HCT116 (cell line): ENCODE results near the gene PPHLN1. TPM values are rescaled to one million over a fixed set of nuclear protein-coding genes. Genes with fewer than 3 reads are reported as not detected.

Experiments
- ATAC-seq: fragments of 200-7000 bp; cut with Tn5 transposase; 2 replicates; pipeline ENCODE4 v1.9.1; 2020; ENCODE audit warnings: mild to moderate bottlenecking, moderate library complexity
- BruUV-seq: library from RNA; stranded (reverse); fragments of 400-500 nt; replicated peaks from 2 replicates; lab custom pipeline; 2021; lab: Mats Ljungman, UMichigan
- CTCF ChIA-PET: fragments of 300-600 bp; sonication (Branson Sonifier 250); formaldehyde crosslinking; loops from one replicate; lab custom pipeline; 2021; ENCODE audit warnings: antibody characterized with exemption; lab: Charles Lee
- POLR2A ChIA-PET: fragments of 300-600, 350-600 bp; sonication (Branson Sonifier 250); formaldehyde crosslinking; loops from one replicate; lab custom pipeline; 2021; ENCODE audit warnings: antibody characterized with exemption; lab: Charles Lee
- RAD21 ChIA-PET, 2 experiments: fragments of 300-600 bp; sonication (Branson Sonifier 250); formaldehyde crosslinking; loops; one replicate each; lab custom pipeline; 2023; ENCODE audit warnings: low total read pairs in 2 of 2; ENCODE audit not compliant: uncharacterized antibody in 2 of 2, unreplicated experiment in 2 of 2, low non-redundant PET in 1 of 2; lab: Charles Lee
- DNase-seq: peaks from one replicate; pipeline ENCODE4 v3.0.0-alpha.2; 2010; ENCODE audit warnings: low read depth, low spot score
- H2AFZ ChIP-seq: fragments of 200-600 bp; shearing (Covaris generic), sonication (generic); 2 replicates; pipeline ENCODE4 v1.6.1; 2017; ENCODE audit warnings: low read depth, mixed run types, mixed read lengths, antibody characterized with exemption, low read length; ENCODE audit not compliant: poor library complexity, severe bottlenecking
- H3K27ac ChIP-seq: 2 replicates; pipeline ENCODE4 v1.5.1; 2012; ENCODE audit warnings: low read depth, low read length
- H3K27me3 ChIP-seq: fragments of 200-600 bp; sonication (generic); 2 replicates; pipeline ENCODE4 v1.6.1; 2016; ENCODE audit warnings: mixed run types, low read length, mixed read lengths; ENCODE audit not compliant: insufficient read depth
- H3K36me3 ChIP-seq, 2 experiments: fragments of 200-500 bp in 1 of 2; fragments of 200-600 bp in 1 of 2; sonication (Bioruptor generic) in 1 of 2; sonication (generic) in 1 of 2; 2 replicates each; pipeline versions ENCODE4 v1.5.1 to v1.6.1; 2014 to 2016; ENCODE audit warnings: low read length in 2 of 2, inconsistent platforms in 1 of 2, mixed read lengths in 1 of 2, mixed run types in 1 of 2; ENCODE audit not compliant: insufficient read depth in 2 of 2, control insufficient read depth in 1 of 2
- H3K4me1 ChIP-seq, 2 experiments: fragments of 200-600 bp in 1 of 2; sonication (generic) in 1 of 2; 2 replicates each; pipeline versions ENCODE4 v1.5.1 to v1.6.1; 2012 to 2017; ENCODE audit warnings: low read length in 2 of 2, inconsistent platforms in 1 of 2, mild to moderate bottlenecking in 1 of 2, mixed read lengths in 1 of 2, mixed run types in 1 of 2, moderate library complexity in 1 of 2; ENCODE audit not compliant: insufficient read depth in 2 of 2, control insufficient read depth in 1 of 2
- H3K4me2 ChIP-seq: fragments of 200-600 bp; sonication (generic); 2 replicates; pipeline ENCODE4 v1.6.1; 2017; ENCODE audit warnings: mixed run types, low read length, mixed read lengths
- H3K4me3 ChIP-seq, 2 experiments: fragments of 200-600 bp in 1 of 2; sonication (generic) in 1 of 2; replicated peaks in 1 of 2; 2 replicates each; pipeline ENCODE4 v1.5.1; 2011 to 2016; ENCODE audit warnings: low read length in 2 of 2, control low read depth in 1 of 2, low read depth in 1 of 2, mild to moderate bottlenecking in 1 of 2, mixed read lengths in 1 of 2, mixed run types in 1 of 2
- H3K79me2 ChIP-seq: fragments of 200-600 bp; sonication (generic); 2 replicates; pipeline ENCODE4 v1.6.1; 2017; ENCODE audit warnings: mild to moderate bottlenecking, mixed run types, low read length, moderate library complexity, mixed read lengths; ENCODE audit not compliant: insufficient read depth
- H3K9ac ChIP-seq: fragments of 200-600 bp; sonication (generic); 2 replicates; pipeline ENCODE4 v1.6.1; 2016; ENCODE audit warnings: low read length, mixed read lengths
- H3K9me2 ChIP-seq: fragments of 200-600 bp; sonication (generic), shearing (Covaris generic); 2 replicates; pipeline ENCODE4 v1.6.1; 2017; ENCODE audit warnings: mixed run types, mild to moderate bottlenecking, moderate library complexity; ENCODE audit not compliant: insufficient read depth
- H3K9me3 ChIP-seq, 2 experiments: fragments of 200-500 bp in 1 of 2; fragments of 200-600 bp in 1 of 2; sonication (Bioruptor generic) in 1 of 2; sonication (generic) in 1 of 2; 2 replicates each; pipeline ENCODE4 v1.6.1; 2014 to 2017; ENCODE audit warnings: low read length in 2 of 2, mixed read lengths in 2 of 2, inconsistent platforms in 1 of 2, low read depth in 1 of 2, mild to moderate bottlenecking in 1 of 2, mixed run types in 1 of 2, moderate library complexity in 1 of 2; ENCODE audit not compliant: control insufficient read depth in 1 of 2, insufficient read depth in 1 of 2
- H4K20me1 ChIP-seq: fragments of 200-600 bp; sonication (generic), shearing (Covaris generic); 2 replicates; pipeline ENCODE4 v1.6.1; 2017; ENCODE audit warnings: mixed run types, mild to moderate bottlenecking, moderate library complexity; ENCODE audit not compliant: insufficient read depth
- ATF3 ChIP-seq: IDR thresholded peaks from 2 replicates; pipeline ENCODE4 v1.6.1; 2012
- CBX3 ChIP-seq: IDR thresholded peaks from 2 replicates; pipeline ENCODE4 v1.6.1; 2012; ENCODE audit warnings: low read depth
- EGR1 ChIP-seq: IDR thresholded peaks from 2 replicates; pipeline ENCODE4 v1.6.1; 2012; ENCODE audit warnings: low read depth
- ELF1 ChIP-seq: IDR thresholded peaks from 2 replicates; pipeline ENCODE4 v1.6.1; 2012; ENCODE audit warnings: low read depth, borderline replicate concordance
- EZH2phosphoT487 ChIP-seq: fragments of 200-600 bp; IDR thresholded peaks from 2 replicates; pipeline ENCODE4 v1.6.1; 2018; ENCODE audit warnings: antibody characterized with exemption, borderline replicate concordance
- JUND ChIP-seq: IDR thresholded peaks from 2 replicates; pipeline ENCODE4 v1.6.1; 2012
- MAX ChIP-seq: IDR thresholded peaks from 2 replicates; pipeline ENCODE4 v1.6.1; 2012
- POLR2A ChIP-seq: IDR thresholded peaks from 2 replicates; pipeline ENCODE4 v1.7.0; 2011; ENCODE audit warnings: borderline replicate concordance; ENCODE audit not compliant: insufficient read depth, insufficient read length; ENCODE audit errors: extremely low read depth
- POLR2AphosphoS5 ChIP-seq: IDR thresholded peaks from 2 replicates; pipeline ENCODE4 v1.6.1; 2011; ENCODE audit warnings: mild to moderate bottlenecking, low read depth, low read length, moderate library complexity
- SP1 ChIP-seq: IDR thresholded peaks from 2 replicates; pipeline ENCODE4 v1.6.1; 2012; ENCODE audit warnings: low read depth
- SRF ChIP-seq: IDR thresholded peaks from 2 replicates; pipeline ENCODE4 v1.6.1; 2012; ENCODE audit warnings: low read depth
- YY1 ChIP-seq: IDR thresholded peaks from 2 replicates; pipeline ENCODE4 v1.6.1; 2011; ENCODE audit warnings: low read length, low read depth, moderate library complexity, mild to moderate bottlenecking; ENCODE audit not compliant: insufficient replicate concordance; ENCODE audit errors: extremely low read depth
- intact Hi-C: fragments of 100-400 bp; cut with micrococcal nuclease; formaldehyde crosslinking; loops from 2 replicates; pipeline ENCODE4 v1.10.0; 2022
- total RNA-seq: library from RNA; stranded (reverse); gene quantifications from one replicate; pipeline ENCODE4 v1.2.1, GENCODE V29; 2021; ENCODE audit not compliant: unreplicated experiment

PPHLN1 gene
- total RNA-seq, 1 experiment from 2014 or later = 57.4 TPM

GRCh38 chr12:42472376-42472775, 146.4 kb downstream of the PPHLN1 start:
- DNase-seq (no peak), ATAC-seq (no peak)
- no peaks in the 10 kb centered on the region for H3K36me3 ChIP-seq
- TF ChIP-seq YY1 (no peak), POLR2AphosphoS5 (no peak), JUND (no peak), EZH2phosphoT487 (no peak), SP1 (no peak), ATF3 (no peak), MAX (no peak), EGR1 (no peak), SRF (no peak)
- intact Hi-C loops = no loop called here
- RAD21 ChIA-PET = no interaction called here
- no peak overlapping the region for H3K9ac ChIP-seq
- H2AFZ ChIP-seq = no peak overlapping the region
- H4K20me1 ChIP-seq = no peaks in the 10 kb centered on the region
- no peaks in the 10 kb centered on the region for H3K79me2 ChIP-seq
- no TSS peak for BruUV-seq
- CTCF ChIA-PET = no interaction called here
- H3K27ac ChIP-seq = no peak overlapping the region
- H3K9me3 ChIP-seq = no peaks in the 10 kb centered on the region
- POLR2A ChIA-PET = no interaction called here
- H3K4me2 ChIP-seq = no peak overlapping the region
- H3K27me3 ChIP-seq = no peaks in the 10 kb centered on the region
- H3K9me2 ChIP-seq = no peaks in the 10 kb centered on the region
- H3K4me1 ChIP-seq = peaks cover 14 to 28% of the 10 kb centered on the region in 2 experiments
- H3K4me3 ChIP-seq = no peak overlapping the region

- TF ChIP-seq CBX3 = no peak
- no peak for TF ChIP-seq POLR2A
- TF ChIP-seq ELF1 = no peak
- Histone ChIP-seq H3K9me3 (no peaks in the 10 kb centered on the region), H3K9me2 (no peaks in the 10 kb centered on the region), H2AFZ (no peak overlapping the region), H3K27ac (no peak overlapping the region), H3K79me2 (no peaks in the 10 kb centered on the region), H3K4me1 (peaks cover 14 to 28% of the 10 kb centered on the region in 2 experiments), H3K4me2 (no peak overlapping the region), H4K20me1 (no peaks in the 10 kb centered on the region), H3K36me3 (no peaks in the 10 kb centered on the region), H3K9ac (no peak overlapping the region), H3K27me3 (no peaks in the 10 kb centered on the region), H3K4me3 (no peak overlapping the region)
- no peak for ATAC-seq
- ChIA-PET CTCF (no interaction called here), POLR2A (no interaction called here), RAD21 (no interaction called here)
- no peak for DNase-seq
- BruUV-seq = no TSS peak
- intact Hi-C loops = no loop called here
Measured at GRCh38 chr12:42473130-42473529, 147.2 kb downstream of the PPHLN1 start.
